WI38 (cell line): ENCODE data around the gene DNM3.
"Not testable (repeated sequence)": the region's sequence is repeated elsewhere in the genome, so short reads cannot be mapped to it uniquely, and the experiment has no call there.

Experiments used
- H3K4me3 ChIP-seq: 2 replicates; pipeline ENCODE4 v1.5.1; 2011; ENCODE audit warnings: low read depth, mild to moderate bottlenecking, control low read depth, low read length
- TF ChIP-seq, protein P1 (sequence below): IDR thresholded peaks from 2 replicates; pipeline ENCODE4 v1.5.1; 2012; ENCODE audit warnings: low read depth, mild to moderate bottlenecking, control low read depth, low read length

The DNM3 gene

DNA sequence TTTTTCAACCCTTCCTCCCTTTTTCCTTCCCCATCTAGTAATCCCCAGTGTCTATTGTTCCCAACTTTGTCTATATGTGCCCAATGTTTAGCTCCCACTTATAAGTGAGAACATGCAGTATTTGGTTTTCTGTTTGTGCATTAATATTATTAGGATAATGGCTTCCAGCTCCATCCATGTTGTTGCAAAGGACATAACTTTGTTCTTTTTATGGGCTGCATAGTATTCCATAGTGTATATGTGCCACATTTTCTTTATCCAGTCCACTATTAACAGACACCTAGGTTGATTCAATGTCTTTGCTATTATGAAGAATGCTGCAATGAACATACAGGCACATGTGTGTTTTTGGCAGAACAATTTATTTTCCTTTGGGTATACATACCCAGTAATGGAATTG, 458.2 kb downstream of the DNM3 start:
- H3K4me3 ChIP-seq, result no peak overlapping the region

GRCh38 chr1:172307508-172307907, 466.2 kb downstream of the DNM3 start:
- not testable (repeated sequence) for H3K4me3 ChIP-seq

More for the DNA sequence above, 458.2 kb downstream of the DNM3 start:
- TF ChIP-seq, protein P1, sequence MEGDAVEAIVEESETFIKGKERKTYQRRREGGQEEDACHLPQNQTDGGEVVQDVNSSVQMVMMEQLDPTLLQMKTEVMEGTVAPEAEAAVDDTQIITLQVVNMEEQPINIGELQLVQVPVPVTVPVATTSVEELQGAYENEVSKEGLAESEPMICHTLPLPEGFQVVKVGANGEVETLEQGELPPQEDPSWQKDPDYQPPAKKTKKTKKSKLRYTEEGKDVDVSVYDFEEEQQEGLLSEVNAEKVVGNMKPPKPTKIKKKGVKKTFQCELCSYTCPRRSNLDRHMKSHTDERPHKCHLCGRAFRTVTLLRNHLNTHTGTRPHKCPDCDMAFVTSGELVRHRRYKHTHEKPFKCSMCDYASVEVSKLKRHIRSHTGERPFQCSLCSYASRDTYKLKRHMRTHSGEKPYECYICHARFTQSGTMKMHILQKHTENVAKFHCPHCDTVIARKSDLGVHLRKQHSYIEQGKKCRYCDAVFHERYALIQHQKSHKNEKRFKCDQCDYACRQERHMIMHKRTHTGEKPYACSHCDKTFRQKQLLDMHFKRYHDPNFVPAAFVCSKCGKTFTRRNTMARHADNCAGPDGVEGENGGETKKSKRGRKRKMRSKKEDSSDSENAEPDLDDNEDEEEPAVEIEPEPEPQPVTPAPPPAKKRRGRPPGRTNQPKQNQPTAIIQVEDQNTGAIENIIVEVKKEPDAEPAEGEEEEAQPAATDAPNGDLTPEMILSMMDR, result no peak

DNA sequence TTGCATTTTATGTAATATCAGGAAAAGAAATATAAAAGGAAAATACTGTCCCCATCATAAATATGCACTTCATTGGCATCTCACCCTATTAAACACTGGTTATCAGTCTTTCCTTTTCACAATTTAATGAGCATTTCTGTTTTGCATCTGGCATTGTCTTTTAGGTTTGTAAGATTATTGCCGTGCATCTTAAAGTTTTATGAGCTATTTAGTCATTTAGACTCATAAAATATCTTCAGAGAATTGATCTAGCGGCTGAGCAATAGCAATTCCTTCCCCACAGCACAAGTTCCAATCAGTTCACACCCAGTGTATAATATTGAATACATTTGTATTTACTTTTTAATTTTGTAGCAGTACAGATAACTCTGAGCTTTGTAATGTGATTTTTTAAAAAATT, 466.8 kb downstream of the DNM3 start:
- TF ChIP-seq, protein P1, result no peak
- H3K4me3 ChIP-seq, result no peak overlapping the region

- H3K4me3 ChIP-seq, result no peak overlapping the region
- TF ChIP-seq, protein P1, result no peak
These were observed 467.3 kb downstream of the DNM3 start for GRCh38 chr1:172308577-172308976.

GRCh38 chr1:172320733-172321132, 479.4 kb downstream of the DNM3 start:
- TF ChIP-seq, protein P1, result no peak
- no peak overlapping the region for H3K4me3 ChIP-seq

GRCh38 chr1:172321451-172321850, 480.2 kb downstream of the DNM3 start:
- TF ChIP-seq, protein P1, result no peak
- H3K4me3 ChIP-seq, result no peak overlapping the region

DNA sequence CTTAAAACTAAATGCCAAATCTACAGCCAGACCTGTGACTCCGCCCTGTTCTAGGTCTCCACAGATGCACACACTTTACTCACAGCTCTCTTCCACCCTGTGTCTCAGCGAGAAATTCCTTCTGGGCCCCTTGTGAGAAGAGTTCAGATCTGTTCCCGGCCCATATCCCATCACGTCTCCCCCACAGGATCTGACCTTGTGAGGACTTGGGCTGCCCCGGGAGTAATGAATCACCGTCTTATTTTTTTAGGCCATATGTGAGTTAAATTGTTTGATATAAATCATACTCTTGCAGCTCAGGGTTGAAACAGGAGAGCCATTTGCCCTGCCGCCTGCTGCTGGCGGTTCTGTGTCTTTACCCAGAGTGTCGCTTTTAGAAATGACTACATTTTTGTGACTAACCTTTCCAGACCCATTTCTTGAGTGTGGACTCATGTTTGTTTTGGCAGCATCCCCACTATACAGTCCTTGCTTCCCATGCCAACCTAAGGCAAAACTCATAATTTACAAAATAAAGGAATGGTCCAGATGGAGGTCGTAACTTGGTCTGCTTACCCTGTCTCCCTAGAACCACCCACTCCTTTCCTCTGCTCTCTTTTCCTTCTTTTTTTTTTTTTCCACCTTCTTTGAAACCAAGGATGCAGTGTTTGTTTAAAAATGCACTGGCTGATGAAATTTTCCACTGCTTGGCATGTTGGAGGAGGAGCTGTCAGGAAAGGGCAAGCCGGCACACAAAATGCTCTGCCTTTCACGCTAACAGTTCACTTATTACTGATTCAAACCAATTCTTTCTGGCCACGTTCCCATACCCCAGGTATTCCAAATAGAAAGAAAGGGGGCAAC, 481.1 kb downstream of the DNM3 start:
- H3K4me3 ChIP-seq, result peak overlapping the region; percentile 29
- TF ChIP-seq, protein P1, result no peak
